Activated CD8-positive, alpha-beta memory T cell treated with anti-CD3 and anti-CD28 coated beads for 1 hour (primary cell): ENCODE results near the gene C17orf50.

Source experiments
- DNase-seq, 2 donors: peaks; one replicate each; pipeline ENCODE4 v3.0.0-alpha.2; 2020; ENCODE audit warnings: low read depth in 1 of 2; ENCODE audit errors: extremely low read depth in 1 of 2

The C17orf50 gene

GRCh38 chr17:35733366-35733765, 27.3 kb upstream of the C17orf50 start:
- no peak for DNase-seq

GRCh38 chr17:35734396-35734795, 26.3 kb upstream of the C17orf50 start:
- no peak for DNase-seq

GRCh38 chr17:35735036-35735805, 25.5 kb upstream of the C17orf50 start:
- no peak for DNase-seq

- no peak for DNase-seq
Measured at GRCh38 chr17:35736236-35736635, 24.5 kb upstream of the C17orf50 start.

- no peak for DNase-seq
Measured at GRCh38 chr17:35738519-35739133, 22.1 kb upstream of the C17orf50 start.

GRCh38 chr17:35740216-35740615, 20.5 kb upstream of the C17orf50 start:
- DNase-seq, result no peak

GRCh38 chr17:35740997-35741931, 19.4 kb upstream of the C17orf50 start:
- no peak for DNase-seq

GRCh38 chr17:35742496-35742895, 18.2 kb upstream of the C17orf50 start:
- no peak for DNase-seq

GRCh38 chr17:35742896-35743477, 17.7 kb upstream of the C17orf50 start:
- no peak for DNase-seq

GRCh38 chr17:35743626-35744328, 16.9 kb upstream of the C17orf50 start:
- no peak for DNase-seq

- DNase-seq, result no peak
Measured at GRCh38 chr17:35744830-35745229, 15.9 kb upstream of the C17orf50 start.

- no peak for DNase-seq
Measured at GRCh38 chr17:35745246-35745645, 15.4 kb upstream of the C17orf50 start.

GRCh38 chr17:35745749-35746320, 14.9 kb upstream of the C17orf50 start:
- no peak for DNase-seq

- peak; percentile 48 to 64 for DNase-seq
Measured at GRCh38 chr17:35747540-35748017, 13.1 kb upstream of the C17orf50 start.

GRCh38 chr17:35748341-35748841, 12.3 kb upstream of the C17orf50 start:
- DNase-seq, result no peak

GRCh38 chr17:35748979-35749378, 11.7 kb upstream of the C17orf50 start:
- no peak for DNase-seq

GRCh38 chr17:35749560-35750412, 10.9 kb upstream of the C17orf50 start:
- DNase-seq, result no peak

- no peak for DNase-seq
Measured at GRCh38 chr17:35750526-35751395, 9.9 kb upstream of the C17orf50 start.
